Neural progenitor cell (in vitro differentiated cells): ENCODE measurements around the gene CHD8. TPM values are rescaled to one million over a fixed set of nuclear protein-coding genes. Genes with fewer than 3 reads are reported as not detected.
"Not testable (repeated sequence)": the region's sequence is repeated elsewhere in the genome, so short reads cannot be mapped to it uniquely, and the experiment has no call there.

Experiments
- DNase-seq: peaks from one replicate; pipeline ENCODE4 v3.0.0-alpha.2; 2016; ENCODE audit warnings: low spot score
- H2AFZ ChIP-seq: fragments of 200-600 bp; sonication (generic); replicated peaks from 2 replicates; pipeline ENCODE4 v1.6.1; 2016; ENCODE audit warnings: antibody characterized with exemption
- H3F3A ChIP-seq: fragments of 200-600 bp; sonication (generic); 2 replicates; pipeline ENCODE4 v1.6.1; 2016; ENCODE audit warnings: antibody characterized with exemption, low read depth
- H3K27ac ChIP-seq: fragments of 200-600 bp; sonication (generic); 2 replicates; pipeline ENCODE4 v1.5.1; 2016; ENCODE audit warnings: mild to moderate bottlenecking
- H3K27me3 ChIP-seq: fragments of 200-600 bp; sonication (generic); 2 replicates; pipeline ENCODE4 v1.6.1; 2016; ENCODE audit warnings: mild to moderate bottlenecking, moderate library complexity
- H3K36me3 ChIP-seq: fragments of 200-600 bp; sonication (generic); 2 replicates; pipeline ENCODE4 v1.5.1; 2016
- H3K4me1 ChIP-seq: fragments of 200-600 bp; sonication (generic); 2 replicates; pipeline ENCODE4 v1.6.1; 2016; ENCODE audit warnings: mixed run types
- H3K4me2 ChIP-seq: fragments of 200-600 bp; sonication (generic); 2 replicates; pipeline ENCODE4 v1.6.1; 2016
- H3K4me3 ChIP-seq: fragments of 200-600 bp; sonication (generic); 2 replicates; pipeline ENCODE4 v1.5.1; 2016
- H3K79me2 ChIP-seq: fragments of 200-600 bp; sonication (generic); 2 replicates; pipeline ENCODE4 v1.6.1; 2016; ENCODE audit warnings: low read depth
- H3K9ac ChIP-seq: fragments of 200-600 bp; sonication (generic); 2 replicates; pipeline ENCODE4 v1.6.1; 2016
- H3K9me3 ChIP-seq: fragments of 200-600 bp; sonication (generic); 2 replicates; pipeline ENCODE4 v1.5.1; 2016; ENCODE audit warnings: low read depth
- H4K20me1 ChIP-seq: fragments of 200-600 bp; sonication (generic); 2 replicates; pipeline ENCODE4 v1.6.1; 2016; ENCODE audit warnings: low read depth
- H3K27ac Mint-ChIP-seq: 3 replicates; pipeline ENCODE4 v1.8.0; 2021; ENCODE audit warnings: mixed read lengths
- H3K27me3 Mint-ChIP-seq: 2 replicates; pipeline ENCODE4 v1.8.0; 2022; ENCODE audit warnings: low read depth, mild to moderate bottlenecking, inconsistent platforms, moderate library complexity, mixed read lengths; ENCODE audit not compliant: insufficient read depth
- H3K36me3 Mint-ChIP-seq: 3 replicates; pipeline ENCODE4 v1.8.0; 2021; ENCODE audit warnings: mixed read lengths
- H3K4me1 Mint-ChIP-seq: 3 replicates; pipeline ENCODE4 v1.8.0; 2021; ENCODE audit warnings: mixed read lengths
- H3K4me3 Mint-ChIP-seq: 3 replicates; pipeline ENCODE4 v1.8.0; 2021; ENCODE audit warnings: mild to moderate bottlenecking, moderate library complexity, mixed read lengths
- H3K9me3 Mint-ChIP-seq: 3 replicates; pipeline ENCODE4 v1.8.0; 2020; ENCODE audit warnings: mixed read lengths
- EZH2 ChIP-seq: fragments of 200-600 bp; sonication (generic); IDR thresholded peaks from 2 replicates; pipeline ENCODE4 v1.6.1; 2017; ENCODE audit warnings: antibody characterized with exemption, mild to moderate bottlenecking, moderate library complexity
- EZH2phosphoT487 ChIP-seq: fragments of 200-600 bp; sonication (generic); IDR thresholded peaks from 2 replicates; pipeline ENCODE4 v1.6.1; 2017; ENCODE audit warnings: antibody characterized with exemption
- total RNA-seq: library from RNA; depleted of rRNA; stranded (reverse); fragments of >200 nt; gene quantifications from 2 replicates; pipeline ENCODE4 v1.2.3, GENCODE V29; 2015; ENCODE audit warnings: low replicate concordance
- TF ChIP-seq, protein P1 (sequence below): fragments of 200-600 bp; sonication (generic); IDR thresholded peaks from 2 replicates; pipeline ENCODE4 v1.5.1; 2017; ENCODE audit warnings: antibody characterized with exemption, mild to moderate bottlenecking

Gene CHD8
- total RNA-seq, 1 donor from 2014 or later, result 72.5 TPM

DNA sequence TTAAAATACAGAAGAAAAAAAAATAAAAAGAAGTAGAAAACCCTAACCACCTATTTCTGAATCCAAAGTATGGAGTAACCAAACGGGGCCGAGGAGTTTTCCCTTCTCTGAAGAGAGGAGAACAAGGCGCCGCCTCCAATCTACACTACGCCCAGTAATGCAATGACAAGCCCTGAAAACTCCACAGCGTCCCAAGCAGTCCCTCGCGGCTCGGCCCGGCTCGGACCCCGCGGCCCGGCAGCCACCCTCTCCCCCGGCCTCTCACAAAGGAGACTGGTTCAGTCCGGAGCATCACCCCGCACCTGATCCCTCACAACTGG is 371 bp downstream of the CHD8 start:
- Histone ChIP-seq H3K27ac (peak overlapping the region; percentile 84), H3K9me3 (no peaks in the 10 kb centered on the region), H3F3A (peaks cover 18% of the 10 kb centered on the region), H3K4me2 (peak overlapping the region; percentile 85), H3K9ac (peak overlapping the region; percentile 91), H3K4me1 (peaks cover 16% of the 10 kb centered on the region), H3K27me3 (no peaks in the 10 kb centered on the region), H3K79me2 (peaks cover 53% of the 10 kb centered on the region), H3K36me3 (peaks cover 7% of the 10 kb centered on the region), H2AFZ (peak overlapping the region; percentile 38), H3K4me3 (peak overlapping the region; percentile 86), H4K20me1 (peaks cover 16% of the 10 kb centered on the region)
- TF ChIP-seq EZH2phosphoT487 (no peak), EZH2 (no peak)
- TF ChIP-seq, protein P1, sequence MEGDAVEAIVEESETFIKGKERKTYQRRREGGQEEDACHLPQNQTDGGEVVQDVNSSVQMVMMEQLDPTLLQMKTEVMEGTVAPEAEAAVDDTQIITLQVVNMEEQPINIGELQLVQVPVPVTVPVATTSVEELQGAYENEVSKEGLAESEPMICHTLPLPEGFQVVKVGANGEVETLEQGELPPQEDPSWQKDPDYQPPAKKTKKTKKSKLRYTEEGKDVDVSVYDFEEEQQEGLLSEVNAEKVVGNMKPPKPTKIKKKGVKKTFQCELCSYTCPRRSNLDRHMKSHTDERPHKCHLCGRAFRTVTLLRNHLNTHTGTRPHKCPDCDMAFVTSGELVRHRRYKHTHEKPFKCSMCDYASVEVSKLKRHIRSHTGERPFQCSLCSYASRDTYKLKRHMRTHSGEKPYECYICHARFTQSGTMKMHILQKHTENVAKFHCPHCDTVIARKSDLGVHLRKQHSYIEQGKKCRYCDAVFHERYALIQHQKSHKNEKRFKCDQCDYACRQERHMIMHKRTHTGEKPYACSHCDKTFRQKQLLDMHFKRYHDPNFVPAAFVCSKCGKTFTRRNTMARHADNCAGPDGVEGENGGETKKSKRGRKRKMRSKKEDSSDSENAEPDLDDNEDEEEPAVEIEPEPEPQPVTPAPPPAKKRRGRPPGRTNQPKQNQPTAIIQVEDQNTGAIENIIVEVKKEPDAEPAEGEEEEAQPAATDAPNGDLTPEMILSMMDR, result no peak
- Mint-ChIP-seq H3K27ac (peak overlapping the region; percentile 98), H3K27me3 (peaks cover 3% of the 10 kb centered on the region), H3K36me3 (peaks cover 12% of the 10 kb centered on the region), H3K4me1 (peaks cover 23% of the 10 kb centered on the region), H3K4me3 (peak overlapping the region; percentile 95), H3K9me3 (no peaks in the 10 kb centered on the region)
- no peak for DNase-seq

DNA sequence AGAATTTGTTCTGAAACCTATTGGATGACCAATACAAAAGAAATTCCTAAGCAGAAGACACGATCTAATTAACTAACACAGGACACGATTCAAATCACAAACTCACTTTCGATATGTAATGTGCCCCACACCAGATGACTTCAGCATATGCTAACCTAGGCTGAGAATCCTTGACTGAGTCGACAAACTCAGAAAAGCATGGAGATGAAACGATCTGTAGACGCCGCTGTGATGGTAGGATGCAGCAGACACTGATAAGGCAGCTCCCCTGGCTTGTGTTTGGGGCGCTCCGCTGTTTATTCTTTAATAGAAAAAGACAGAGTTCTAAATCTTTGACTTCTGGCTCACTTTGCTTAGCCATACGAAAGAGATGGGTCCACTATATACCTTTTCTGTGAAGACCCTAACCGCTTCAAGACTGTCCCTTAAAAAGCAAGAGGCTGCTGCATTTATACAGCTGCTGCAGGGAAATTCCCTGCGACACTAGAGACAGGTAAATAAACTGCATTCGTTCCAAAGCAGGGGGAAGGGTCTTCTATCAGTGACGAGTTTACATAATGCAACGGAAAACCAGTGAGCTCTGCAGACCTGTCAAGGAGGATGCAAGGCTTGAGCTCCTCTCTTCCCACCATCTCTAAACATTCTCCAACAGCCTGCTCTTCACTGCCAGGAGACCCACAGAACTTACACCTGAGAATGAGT is 929 bp downstream of the CHD8 start:
- Mint-ChIP-seq H3K36me3 (peaks cover 15% of the 10 kb centered on the region), H3K27ac (peak overlapping the region; percentile 98), H3K4me3 (peak overlapping the region; percentile 95), H3K4me1 (peaks cover 23% of the 10 kb centered on the region), H3K27me3 (peaks cover 3% of the 10 kb centered on the region), H3K9me3 (no peaks in the 10 kb centered on the region)
- Histone ChIP-seq H3K9me3 (no peaks in the 10 kb centered on the region), H2AFZ (no peak overlapping the region), H3K4me2 (peak overlapping the region; percentile 85), H3K4me3 (peak overlapping the region; percentile 86), H3K27ac (no peak overlapping the region), H3K36me3 (peaks cover 7% of the 10 kb centered on the region), H4K20me1 (peaks cover 21% of the 10 kb centered on the region), H3K79me2 (peaks cover 59% of the 10 kb centered on the region), H3F3A (peaks cover 18% of the 10 kb centered on the region), H3K4me1 (peaks cover 16% of the 10 kb centered on the region), H3K27me3 (no peaks in the 10 kb centered on the region), H3K9ac (peak overlapping the region; percentile 91)
- TF ChIP-seq, protein P1, result no peak
- TF ChIP-seq EZH2, result no peak
- no peak for TF ChIP-seq EZH2phosphoT487
- DNase-seq, result no peak

DNA sequence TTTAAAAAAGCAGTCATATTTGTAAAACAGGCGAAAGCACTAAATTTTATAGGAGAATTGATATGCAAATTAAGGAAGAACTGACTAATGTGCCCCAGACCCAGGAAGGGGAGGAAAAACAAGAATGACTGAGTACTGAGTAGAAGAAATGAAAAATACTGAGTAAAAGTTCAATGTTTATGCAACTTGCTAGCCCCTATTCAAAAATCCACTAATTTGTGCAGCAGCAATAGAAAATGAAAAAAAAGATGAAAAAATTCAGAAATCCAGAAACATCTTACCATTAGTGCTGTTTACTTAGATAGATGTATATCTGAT is 6.1 kb downstream of the CHD8 start:
- H2AFZ ChIP-seq, result no peak overlapping the region
- peaks cover 37% of the 10 kb centered on the region for H4K20me1 ChIP-seq
- H3K27ac ChIP-seq, result no peak overlapping the region
- no peak overlapping the region for H3K9ac ChIP-seq
- TF ChIP-seq EZH2phosphoT487 (no peak), EZH2 (no peak)
- TF ChIP-seq, protein P1, result no peak
- H3K4me3 Mint-ChIP-seq, result no peak overlapping the region
- no peak for DNase-seq
- H3K4me1 ChIP-seq, result peaks cover 13% of the 10 kb centered on the region
- peaks cover 7% of the 10 kb centered on the region for H3K36me3 ChIP-seq
- peaks cover 3% of the 10 kb centered on the region for H3K27me3 Mint-ChIP-seq
- no peak overlapping the region for H3K4me3 ChIP-seq
- H3F3A ChIP-seq, result peaks cover under 1% of the 10 kb centered on the region
- no peaks in the 10 kb centered on the region for H3K9me3 ChIP-seq
- no peaks in the 10 kb centered on the region for H3K27me3 ChIP-seq
- H3K4me2 ChIP-seq, result no peak overlapping the region
- H3K4me1 Mint-ChIP-seq, result peaks cover 13% of the 10 kb centered on the region
- peaks cover 100% of the 10 kb centered on the region for H3K79me2 ChIP-seq
- no peak overlapping the region for H3K27ac Mint-ChIP-seq
- peaks cover 20% of the 10 kb centered on the region for H3K36me3 Mint-ChIP-seq
- no peaks in the 10 kb centered on the region for H3K9me3 Mint-ChIP-seq

DNA sequence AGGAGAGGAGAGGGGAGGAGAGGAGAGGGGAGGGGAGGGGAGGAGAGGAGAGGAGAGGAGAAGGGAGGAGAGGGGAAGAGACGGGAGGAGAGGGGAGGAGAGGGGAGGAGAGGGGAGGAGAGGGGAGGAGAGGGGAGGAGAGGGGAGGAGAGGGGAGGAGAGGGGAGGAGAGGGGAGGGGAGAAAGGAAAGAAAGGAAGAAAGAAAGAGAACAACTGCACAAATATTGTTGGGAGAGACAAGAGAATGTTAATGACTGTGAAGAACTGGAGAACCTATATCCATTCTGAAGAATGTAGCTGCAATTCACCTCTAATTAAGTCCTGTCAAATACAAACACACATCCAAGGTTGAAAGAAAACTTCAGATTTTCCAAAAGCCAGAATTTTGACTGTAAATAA is 13.3 kb downstream of the CHD8 start:
- not testable (repeated sequence) for H3K4me3 Mint-ChIP-seq
- H3F3A ChIP-seq, result peaks cover 28% of the 10 kb centered on the region
- H4K20me1 ChIP-seq, result peaks cover 27% of the 10 kb centered on the region

More for the DNA sequence above, 13.3 kb downstream of the CHD8 start:
- H3K27ac ChIP-seq, H2AFZ ChIP-seq, H3K9ac ChIP-seq, H3K4me1 ChIP-seq, H3K9me3 ChIP-seq, H3K4me2 ChIP-seq, H3K4me3 ChIP-seq, H3K36me3 Mint-ChIP-seq, H3K27me3 Mint-ChIP-seq, H3K9me3 Mint-ChIP-seq, H3K27me3 ChIP-seq, H3K27ac Mint-ChIP-seq, H3K36me3 ChIP-seq, H3K4me1 Mint-ChIP-seq, DNase-seq: not testable (repeated sequence)
- H3K79me2 ChIP-seq, result peaks cover 100% of the 10 kb centered on the region
